Lower leg skin (tissue), 4 donors: Measurements from ENCODE around the gene MOSPD3. TPM values are rescaled to one million over a fixed set of nuclear protein-coding genes. Genes with fewer than 3 reads are reported as not detected.

Source experiments
- DNase-seq, 2 donors: peaks; one replicate each; pipeline ENCODE4 v3.0.0-alpha.2; 2019; ENCODE audit warnings: low spot score in 2 of 2
- H3K4me3 ChIP-seq: fragments of 200-600 bp; sonication (generic); 2 replicates; pipeline ENCODE4 v1.5.1; 2017; ENCODE audit warnings: mild to moderate bottlenecking, low read depth; ENCODE audit not compliant: poor library complexity, severe bottlenecking
- POLR2A ChIP-seq, 2 donors: fragments of 450-650 bp; IDR thresholded peaks; one replicate each; pipeline ENCODE4 v1.6.1; 2016 to 2017; ENCODE audit warnings: antibody characterized with exemption in 2 of 2, mild to moderate bottlenecking in 1 of 2, moderate library complexity in 1 of 2
- WGBS, 2 donors: methylation state at CpG; one replicate each; pipeline ENCODE4 v1.1.5; 2018; 5-methylcytosine and 5-hydroxymethylcytosine counted together
- intact Hi-C: fragments of 100-400 bp; cut with DNase I; formaldehyde crosslinking; loops from one replicate; pipeline ENCODE4 v1.15.0; 2023; ENCODE audit warnings: low total_unique reads
- total RNA-seq, 4 donors: library from RNA; depleted of rRNA; stranded (reverse); fragments of >200 nt; gene quantifications; one replicate each; pipeline ENCODE4 v1.1.0, GENCODE V29; 2016
- TF ChIP-seq, protein P1 (sequence below), 3 donors: fragments of 450-650 bp; IDR thresholded peaks; one replicate each; pipeline ENCODE4 v1.5.1; 2016; ENCODE audit warnings: antibody characterized with exemption in 3 of 3, mild to moderate bottlenecking in 3 of 3, moderate library complexity in 2 of 3

MOSPD3 gene
- total RNA-seq, 4 donors from 2014 or later = 22.3 to 33.5 (median 26.9) TPM

DNA sequence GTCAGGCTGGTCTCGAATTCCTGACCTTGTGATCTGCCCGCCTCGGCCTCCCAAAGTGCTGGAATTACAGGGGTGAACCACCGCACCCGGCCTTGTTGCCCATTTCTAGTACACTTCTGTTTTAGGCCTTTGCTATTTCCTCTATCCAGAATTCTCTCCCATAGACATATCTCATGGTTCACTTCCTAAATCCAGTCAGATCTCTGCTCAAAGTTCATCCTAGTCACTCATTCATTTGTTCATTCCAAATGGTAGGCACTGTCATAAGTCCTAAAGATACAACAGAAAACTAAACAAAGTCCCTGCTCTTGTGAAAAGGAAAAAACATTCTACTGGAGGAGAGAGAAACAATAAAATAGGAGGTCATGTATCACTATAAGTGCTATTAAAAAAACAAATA lies 2.4 kb upstream of the MOSPD3 start:
- no peak overlapping the region for H3K4me3 ChIP-seq
- intact Hi-C loops = no loop called here
- TF ChIP-seq, protein P1, sequence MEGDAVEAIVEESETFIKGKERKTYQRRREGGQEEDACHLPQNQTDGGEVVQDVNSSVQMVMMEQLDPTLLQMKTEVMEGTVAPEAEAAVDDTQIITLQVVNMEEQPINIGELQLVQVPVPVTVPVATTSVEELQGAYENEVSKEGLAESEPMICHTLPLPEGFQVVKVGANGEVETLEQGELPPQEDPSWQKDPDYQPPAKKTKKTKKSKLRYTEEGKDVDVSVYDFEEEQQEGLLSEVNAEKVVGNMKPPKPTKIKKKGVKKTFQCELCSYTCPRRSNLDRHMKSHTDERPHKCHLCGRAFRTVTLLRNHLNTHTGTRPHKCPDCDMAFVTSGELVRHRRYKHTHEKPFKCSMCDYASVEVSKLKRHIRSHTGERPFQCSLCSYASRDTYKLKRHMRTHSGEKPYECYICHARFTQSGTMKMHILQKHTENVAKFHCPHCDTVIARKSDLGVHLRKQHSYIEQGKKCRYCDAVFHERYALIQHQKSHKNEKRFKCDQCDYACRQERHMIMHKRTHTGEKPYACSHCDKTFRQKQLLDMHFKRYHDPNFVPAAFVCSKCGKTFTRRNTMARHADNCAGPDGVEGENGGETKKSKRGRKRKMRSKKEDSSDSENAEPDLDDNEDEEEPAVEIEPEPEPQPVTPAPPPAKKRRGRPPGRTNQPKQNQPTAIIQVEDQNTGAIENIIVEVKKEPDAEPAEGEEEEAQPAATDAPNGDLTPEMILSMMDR (IDR thresholded peaks at IDR 0.05) = no peak
- TF ChIP-seq POLR2A (IDR thresholded peaks at IDR 0.05) = no peak
- DNase-seq = no peak
- 93 to 94% methylated on average over 5 of the region's 5 CpGs for WGBS, 2 donors

DNA sequence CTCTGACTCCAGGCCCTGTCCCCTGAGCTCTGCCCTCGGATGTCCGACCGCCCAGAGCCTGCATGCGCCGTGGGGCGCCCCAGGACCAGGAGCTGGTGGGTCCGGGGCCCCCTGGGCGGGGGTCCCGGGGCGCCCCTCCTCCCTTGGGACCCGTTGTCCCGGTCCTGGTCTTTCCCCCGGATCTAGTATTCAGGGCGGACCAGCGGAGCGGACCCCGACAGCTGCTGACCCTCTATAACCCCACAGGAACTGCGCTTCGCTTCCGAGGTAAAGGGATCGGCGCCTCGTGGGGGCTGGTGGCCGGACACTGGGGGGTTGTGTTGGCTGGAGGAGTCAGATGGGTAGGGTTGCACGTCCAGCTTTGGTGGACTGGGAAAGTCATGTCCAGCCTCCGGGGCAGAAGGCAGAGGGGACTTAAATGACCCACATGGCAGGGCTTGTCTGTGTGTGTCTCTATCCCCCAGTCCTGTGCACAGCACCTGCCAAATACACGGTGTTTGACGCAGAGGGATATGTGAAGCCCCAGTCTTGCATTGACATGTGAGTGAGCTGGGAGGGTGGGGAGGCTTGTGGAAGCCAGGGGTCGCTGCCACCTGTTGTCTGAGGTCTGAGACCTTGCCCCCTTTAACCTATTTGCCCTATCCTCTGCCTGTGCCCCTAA lies 520 bp downstream of the MOSPD3 start:
- H3K4me3 ChIP-seq = peak overlapping the region; percentile 47
- TF ChIP-seq POLR2A (IDR thresholded peaks at IDR 0.05) = no peak
- TF ChIP-seq, protein P1 (IDR thresholded peaks at IDR 0.05) = no peak
- intact Hi-C loops = no loop called here
- 4 to 10% methylated on average over 13 to 24 of the region's 29 CpGs for WGBS, 2 donors
- no peak for DNase-seq

DNA sequence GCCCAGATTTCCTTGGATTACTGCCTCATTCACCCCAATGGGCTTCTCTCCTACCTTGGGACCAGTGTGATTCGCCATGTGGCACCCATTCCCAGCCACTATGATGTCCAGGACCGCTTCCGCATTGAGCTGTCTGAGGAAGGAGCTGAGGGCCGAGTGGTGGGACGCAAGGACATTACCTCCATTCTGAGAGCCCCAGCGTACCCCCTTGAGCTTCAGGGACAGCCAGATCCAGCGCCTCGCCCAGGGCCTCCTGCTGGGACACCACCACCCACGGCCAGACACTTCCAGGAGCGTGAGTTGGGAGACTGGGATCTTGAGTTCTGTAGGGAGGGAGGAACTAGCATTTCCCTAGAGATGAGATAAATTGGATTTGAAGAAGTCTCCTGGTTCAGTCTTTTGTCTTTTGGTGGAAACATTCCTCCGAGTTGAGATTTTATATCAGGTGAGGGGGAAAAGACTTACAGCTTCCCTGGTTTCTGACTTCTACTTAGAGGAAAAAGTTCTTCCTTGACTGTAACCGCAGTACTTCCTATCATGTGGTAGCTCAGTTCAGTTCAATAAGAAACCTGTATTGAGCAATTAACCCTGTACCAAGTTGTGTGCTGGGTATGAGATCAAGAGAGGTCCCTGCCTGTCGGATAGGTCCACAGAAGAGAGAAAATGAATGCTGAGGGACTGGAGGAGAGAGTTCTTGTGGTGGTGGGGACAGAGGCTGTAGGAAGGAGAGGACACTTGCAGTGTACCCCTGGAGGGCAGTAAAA lies 1.3 kb downstream of the MOSPD3 start:
- no peak for DNase-seq
- 89 to 91% methylated on average over 13 of the region's 13 CpGs for WGBS, 2 donors
- TF ChIP-seq POLR2A (IDR thresholded peaks at IDR 0.05) = no peak
- TF ChIP-seq, protein P1 (IDR thresholded peaks at IDR 0.05) = no peak
- intact Hi-C loops = no loop called here
- no peak overlapping the region for H3K4me3 ChIP-seq

DNA sequence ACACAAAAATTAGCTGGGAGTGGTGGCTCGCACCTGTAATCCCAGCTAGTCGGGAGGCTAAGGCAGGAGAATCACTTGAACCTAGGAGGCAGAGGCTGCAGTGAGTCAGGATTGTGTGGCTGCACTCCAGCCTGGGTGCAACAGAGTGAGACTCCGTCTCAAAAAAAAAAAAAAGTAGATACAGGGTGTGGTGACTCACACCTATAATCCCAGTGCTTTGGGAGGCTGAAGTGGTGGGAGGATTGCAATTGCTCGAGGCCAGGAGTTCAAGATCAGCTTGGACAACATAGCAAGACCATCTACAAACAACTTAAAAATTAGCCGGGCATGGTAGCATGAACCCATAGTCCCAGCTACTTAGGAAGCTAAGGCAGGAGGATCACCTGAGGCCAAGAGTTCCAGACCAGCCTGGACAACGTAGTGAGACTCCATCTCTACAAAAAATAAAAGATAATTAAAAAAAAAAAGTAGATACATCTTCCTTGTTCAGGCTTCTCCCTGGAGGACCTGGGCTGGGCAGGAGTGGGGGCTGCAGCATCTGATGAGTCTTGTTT lies 2.0 kb downstream of the MOSPD3 start:
- 81 to 87% methylated on average over 6 of the region's 6 CpGs for WGBS, 2 donors
- intact Hi-C loops = no loop called here
- TF ChIP-seq, protein P1 (IDR thresholded peaks at IDR 0.05) = no peak
- no peak for TF ChIP-seq POLR2A (IDR thresholded peaks at IDR 0.05)

DNA sequence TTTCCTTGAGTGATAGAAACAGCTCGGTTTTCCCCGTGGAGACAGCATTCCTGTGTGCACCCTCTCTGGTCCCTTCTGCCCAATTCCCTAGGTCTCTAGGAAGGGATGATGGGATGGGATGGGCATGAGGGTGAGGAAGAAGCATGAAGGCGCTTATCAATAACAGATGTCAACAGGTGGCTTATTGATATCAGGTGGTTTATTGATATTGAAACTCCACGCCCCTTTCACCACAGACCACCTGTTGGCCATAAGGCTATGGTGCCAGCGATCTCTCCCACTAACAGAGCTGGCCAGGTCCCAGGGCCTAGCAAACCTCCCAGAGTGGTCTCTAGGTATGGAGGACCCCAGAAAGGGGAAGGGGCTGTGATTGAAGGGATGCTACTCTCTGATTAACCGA lies 7.9 kb downstream of the MOSPD3 start:
- intact Hi-C loops = no loop called here
- 90 to 96% methylated on average over 6 of the region's 6 CpGs for WGBS, 2 donors
- DNase-seq = no peak
- H3K4me3 ChIP-seq = no peak overlapping the region
- TF ChIP-seq, protein P1 (IDR thresholded peaks at IDR 0.05) = no peak
- TF ChIP-seq POLR2A (IDR thresholded peaks at IDR 0.05) = no peak

More for the DNA sequence above, 2.0 kb downstream of the MOSPD3 start:
- H3K4me3 ChIP-seq = no peak overlapping the region
- no peak for DNase-seq
